ENCODE data around the gene PLCH1.

PLCH1 gene

DNA sequence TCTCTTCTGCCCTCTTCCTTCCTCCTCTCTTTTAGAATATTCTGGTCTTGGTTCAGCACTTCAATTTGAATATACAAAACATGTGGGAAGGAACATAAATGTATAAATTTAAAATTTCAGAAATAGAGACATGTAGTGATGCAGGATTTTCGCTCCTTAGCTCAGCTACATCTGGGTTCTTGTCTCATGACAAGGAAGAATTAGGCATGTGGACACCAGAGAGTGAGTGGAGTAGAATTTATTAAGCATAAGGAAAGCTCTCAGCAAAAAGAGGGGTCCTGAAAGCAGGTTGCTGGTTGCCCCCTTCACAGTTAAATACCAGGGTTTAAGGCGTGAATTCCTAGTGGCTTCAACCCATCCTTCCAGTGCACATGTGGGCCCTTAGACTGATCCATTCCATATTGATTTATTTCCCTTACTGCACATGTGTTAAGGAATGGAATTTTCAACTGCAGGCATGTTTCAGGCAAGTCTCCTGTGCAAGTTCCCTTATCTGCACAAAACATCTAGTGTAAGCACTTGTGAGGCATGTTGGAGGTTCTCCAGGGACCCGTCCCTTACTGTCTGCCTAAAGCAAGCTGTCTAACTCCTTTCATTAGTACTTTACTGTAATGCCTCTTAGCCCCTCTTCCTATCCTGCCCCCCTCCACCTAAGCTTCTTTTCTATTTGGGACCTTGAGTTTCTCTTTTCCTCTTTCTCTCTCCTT lies 318.2 kb downstream of the PLCH1 start:
- POLR2A ChIA-PET, result no interaction called here
- DNase-seq (ENCODE audit: extremely low spot score), result no peak
- TF ChIP-seq LEF1 (IDR thresholded peaks at IDR 0.05; ENCODE audit: borderline replicate concordance), result no peak
- TF ChIP-seq L3MBTL2 (conservative IDR thresholded peaks at IDR 0.05), result no peak
- no peak for TF ChIP-seq PKNOX1 (IDR thresholded peaks at IDR 0.05)
- TF ChIP-seq ARNT (IDR thresholded peaks at IDR 0.05), result no peak
- TF ChIP-seq FOXM1 (IDR thresholded peaks at IDR 0.05; ENCODE audit: borderline replicate concordance), result no peak
- TF ChIP-seq FOXK2 (IDR thresholded peaks at IDR 0.05), result no peak
- no peak for TF ChIP-seq FOXA1 (IDR thresholded peaks at IDR 0.05)
- no peak for TF ChIP-seq SUZ12 (IDR thresholded peaks at IDR 0.05)
- no peak for TF ChIP-seq CTBP1 (IDR thresholded peaks at IDR 0.05; ENCODE audit: borderline replicate concordance)
- no peak for TF ChIP-seq TARDBP (IDR thresholded peaks at IDR 0.05)
- no peak for TF ChIP-seq HDGF (IDR thresholded peaks at IDR 0.05; ENCODE audit: borderline replicate concordance)
- TF ChIP-seq ZNF384 (IDR thresholded peaks at IDR 0.05), result no peak
- no peak for TF ChIP-seq BHLHE40 (IDR thresholded peaks at IDR 0.05; ENCODE audit: borderline replicate concordance)
- no peak for TF ChIP-seq ELF4 (IDR thresholded peaks at IDR 0.05)
- TF ChIP-seq NFRKB (IDR thresholded peaks at IDR 0.05), result no peak
- no peak for TF ChIP-seq SP1 (IDR thresholded peaks at IDR 0.05)
- CTCF ChIA-PET, result no interaction called here

DNA sequence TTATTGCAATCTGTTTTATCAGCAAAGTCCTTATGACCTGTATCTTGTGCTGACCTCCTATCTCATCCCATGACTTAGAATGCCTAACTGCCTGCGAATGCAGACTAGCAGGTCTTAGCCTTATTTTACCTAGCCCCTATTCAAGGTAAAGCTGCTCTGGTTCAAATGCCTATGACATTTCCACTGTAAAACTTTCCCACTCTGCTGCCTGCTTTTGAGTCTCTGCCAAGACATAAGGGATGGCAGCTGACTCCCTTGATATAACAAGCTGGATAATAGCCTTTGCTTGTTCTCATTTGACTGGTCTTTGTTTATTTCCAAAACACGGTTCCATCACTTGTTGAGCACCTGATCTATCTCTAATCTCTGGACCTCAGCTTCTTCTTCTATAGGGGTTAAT lies 319.5 kb downstream of the PLCH1 start:
- POLR2A ChIA-PET, result no interaction called here
- no peak for DNase-seq (ENCODE audit: extremely low spot score)
- CTCF ChIA-PET, result no interaction called here
- no peak for TF ChIP-seq CTBP1 (IDR thresholded peaks at IDR 0.05; ENCODE audit: borderline replicate concordance)

DNA sequence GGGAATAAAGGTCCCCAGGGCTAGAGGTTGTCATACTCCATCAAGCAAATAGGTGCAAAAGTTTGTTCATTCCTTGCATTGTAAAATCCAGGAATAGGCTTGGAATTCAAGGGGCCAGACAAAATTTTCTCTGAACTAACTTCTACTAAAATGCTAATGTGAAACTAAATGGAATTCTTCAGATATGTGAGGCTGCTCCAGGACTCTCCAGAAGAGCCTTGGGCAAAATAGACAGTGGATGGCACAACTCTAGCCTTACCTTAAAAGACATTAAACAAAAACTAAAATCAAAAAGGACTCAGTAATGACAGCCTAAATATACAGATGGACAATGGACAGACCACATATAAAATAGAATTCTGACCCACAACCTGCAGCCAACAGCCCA lies 320.6 kb downstream of the PLCH1 start:
- CTCF ChIA-PET, result no interaction called here
- POLR2A ChIA-PET, result no interaction called here
- DNase-seq (ENCODE audit: extremely low spot score), result no peak
- no peak for TF ChIP-seq ZNF384 (IDR thresholded peaks at IDR 0.05)
- TF ChIP-seq PKNOX1 (IDR thresholded peaks at IDR 0.05), result no peak

GRCh38 chr3:155423526-155424322 lies 321.1 kb downstream of the PLCH1 start:
- DNase-seq (ENCODE audit: extremely low spot score), result no peak
- CTCF ChIA-PET, result no interaction called here
- TF ChIP-seq SP1 (IDR thresholded peaks at IDR 0.05) (no peak), NFRKB (IDR thresholded peaks at IDR 0.05) (no peak), LEF1 (IDR thresholded peaks at IDR 0.05; ENCODE audit: borderline replicate concordance) (no peak), ZNF384 (IDR thresholded peaks at IDR 0.05) (no peak), L3MBTL2 (conservative IDR thresholded peaks at IDR 0.05) (no peak), SUZ12 (IDR thresholded peaks at IDR 0.05) (no peak), BHLHE40 (IDR thresholded peaks at IDR 0.05; ENCODE audit: borderline replicate concordance) (no peak), ARNT (IDR thresholded peaks at IDR 0.05) (no peak), TARDBP (IDR thresholded peaks at IDR 0.05) (no peak), PKNOX1 (IDR thresholded peaks at IDR 0.05) (no peak), FOXK2 (IDR thresholded peaks at IDR 0.05) (no peak), CTBP1 (IDR thresholded peaks at IDR 0.05; ENCODE audit: borderline replicate concordance) (no peak), ELF4 (IDR thresholded peaks at IDR 0.05) (no peak), FOXM1 (IDR thresholded peaks at IDR 0.05; ENCODE audit: borderline replicate concordance) (no peak)
- POLR2A ChIA-PET, result no interaction called here

- no peak for TF ChIP-seq ARNT (IDR thresholded peaks at IDR 0.05)
- TF ChIP-seq ELF4 (IDR thresholded peaks at IDR 0.05), result no peak
- no peak for TF ChIP-seq FOXK2 (IDR thresholded peaks at IDR 0.05)
- TF ChIP-seq BHLHE40 (IDR thresholded peaks at IDR 0.05; ENCODE audit: borderline replicate concordance), result no peak
- no peak for TF ChIP-seq TARDBP (IDR thresholded peaks at IDR 0.05)
- no peak for TF ChIP-seq SP1 (IDR thresholded peaks at IDR 0.05)
- no peak for TF ChIP-seq L3MBTL2 (conservative IDR thresholded peaks at IDR 0.05)
- TF ChIP-seq CTBP1 (IDR thresholded peaks at IDR 0.05; ENCODE audit: borderline replicate concordance), result no peak
- no peak for TF ChIP-seq LEF1 (IDR thresholded peaks at IDR 0.05; ENCODE audit: borderline replicate concordance)
- TF ChIP-seq SUZ12 (IDR thresholded peaks at IDR 0.05), result no peak
- DNase-seq (ENCODE audit: extremely low spot score), result peak; percentile 12
- CTCF ChIA-PET, result no interaction called here
- POLR2A ChIA-PET, result no interaction called here
Measured at GRCh38 chr3:155420881-155421486, 323.9 kb downstream of the PLCH1 start.

- no peak for DNase-seq (ENCODE audit: extremely low spot score)
- TF ChIP-seq L3MBTL2 (conservative IDR thresholded peaks at IDR 0.05), result no peak
- TF ChIP-seq TARDBP (IDR thresholded peaks at IDR 0.05), result no peak
- no peak for TF ChIP-seq BHLHE40 (IDR thresholded peaks at IDR 0.05; ENCODE audit: borderline replicate concordance)
- TF ChIP-seq NFRKB (IDR thresholded peaks at IDR 0.05), result no peak
- no peak for TF ChIP-seq FOXK2 (IDR thresholded peaks at IDR 0.05)
- no peak for TF ChIP-seq ZNF384 (IDR thresholded peaks at IDR 0.05)
- TF ChIP-seq SP1 (IDR thresholded peaks at IDR 0.05), result no peak
- no peak for TF ChIP-seq FOXA1 (IDR thresholded peaks at IDR 0.05)
- no peak for TF ChIP-seq ARNT (IDR thresholded peaks at IDR 0.05)
- no peak for TF ChIP-seq SUZ12 (IDR thresholded peaks at IDR 0.05)
- no peak for TF ChIP-seq CTBP1 (IDR thresholded peaks at IDR 0.05; ENCODE audit: borderline replicate concordance)
- TF ChIP-seq FOXM1 (IDR thresholded peaks at IDR 0.05; ENCODE audit: borderline replicate concordance), result no peak
- POLR2A ChIA-PET, result no interaction called here
- CTCF ChIA-PET, result no interaction called here
Measured at GRCh38 chr3:155420406-155420805, 324.5 kb downstream of the PLCH1 start.
